Uterus (tissue), 4 donors: ENCODE measurements around the gene COMMD4. TPM values are rescaled to one million over a fixed set of nuclear protein-coding genes. Genes with fewer than 3 reads are reported as not detected.
"Not testable (repeated sequence)": the region's sequence is repeated elsewhere in the genome, so short reads cannot be mapped to it uniquely, and the experiment has no call there.

ENCODE experiments used
- DNase-seq, 2 donors: peaks; one replicate each; pipeline ENCODE4 v3.0.0-alpha.2; 2019 to 2020
- H3K27ac ChIP-seq, 2 donors: fragments of 200-600 bp; sonication (generic); 1 replicate in 1 of 2; 2 replicates in 1 of 2; pipeline ENCODE4 v1.5.1; 2016 to 2018
- H3K27me3 ChIP-seq, 2 donors: fragments of 200-600 bp; sonication (generic); one replicate each; pipeline ENCODE4 v1.5.1; 2018 to 2019; ENCODE audit warnings: control low read depth in 1 of 2
- H3K36me3 ChIP-seq, 2 donors: fragments of 200-600 bp; sonication (generic); one replicate each; pipeline ENCODE4 v1.5.1; 2019; ENCODE audit warnings: control low read depth in 1 of 2
- H3K4me1 ChIP-seq, 2 donors: fragments of 200-600 bp; sonication (generic); one replicate each; pipeline ENCODE4 v1.5.1; 2018 to 2019; ENCODE audit warnings: control low read depth in 1 of 2
- H3K4me3 ChIP-seq, 2 donors: fragments of 200-600 bp; sonication (generic); 1 replicate in 1 of 2; 2 replicates in 1 of 2; pipeline ENCODE4 v1.5.1; 2018 to 2019; ENCODE audit warnings: mild to moderate bottlenecking in 1 of 2
- H3K9me3 ChIP-seq, 2 donors: fragments of 200-600 bp; sonication (generic); one replicate each; pipeline ENCODE4 v1.5.1; 2019; ENCODE audit warnings: control low read depth in 1 of 2
- POLR2A ChIP-seq, 2 donors: fragments of 450-650 bp; IDR thresholded peaks; one replicate each; pipeline ENCODE4 v1.6.1; 2016; ENCODE audit warnings: antibody characterized with exemption in 2 of 2, mild to moderate bottlenecking in 1 of 2, moderate library complexity in 1 of 2
- intact Hi-C: fragments of 100-400 bp; cut with DNase I; formaldehyde crosslinking; loops from one replicate; pipeline ENCODE4 v1.15.1; 2023; ENCODE audit warnings: low total_unique reads
- total RNA-seq, 4 donors: library from RNA; depleted of rRNA in 3 of 4; stranded (reverse); fragments of >200 nt in 3 of 4; gene quantifications; one replicate each; pipeline versions ENCODE4 v1.1.0 to v1.2.4, GENCODE V29; 2014 to 2023
- TF ChIP-seq, protein P1 (sequence below), 4 experiments: fragments of 200-600 bp in 2 of 4; fragments of 450-650 bp in 2 of 4; sonication (generic) in 2 of 4; IDR thresholded peaks; one replicate each; pipeline ENCODE4 v1.5.1; 2016 to 2019; ENCODE audit warnings: antibody characterized with exemption in 4 of 4, mild to moderate bottlenecking in 2 of 4, moderate library complexity in 1 of 4
- donor health status: DM: yes; HTN: yes; CAD: no.

The COMMD4 gene
- total RNA-seq, 4 donors from 2014 or later = 29.9 to 53.0 (median 37.9) TPM

DNA sequence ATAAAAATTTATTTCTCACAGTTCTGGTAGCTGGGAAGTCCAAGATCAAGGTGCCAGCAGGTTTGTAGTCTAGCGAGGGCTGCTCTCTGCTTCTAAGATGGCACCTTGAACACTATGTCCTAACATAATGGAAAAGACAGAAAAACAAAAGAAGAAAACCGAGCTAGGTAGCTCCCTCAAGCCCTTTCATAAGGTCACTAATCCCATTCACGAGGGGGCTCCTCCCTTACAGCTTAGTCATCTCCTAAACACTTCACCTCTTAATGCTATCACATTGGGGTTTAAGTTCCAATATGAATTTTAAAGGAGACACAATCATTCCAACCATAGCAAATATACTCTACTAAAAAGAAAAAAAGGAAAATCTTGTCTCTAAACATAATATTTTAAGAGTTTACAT, 29.7 kb upstream of the COMMD4 start:
- no peak for DNase-seq
- no peak overlapping the region for H3K4me3 ChIP-seq
- TF ChIP-seq POLR2A (IDR thresholded peaks at IDR 0.05) = no peak
- TF ChIP-seq, protein P1, sequence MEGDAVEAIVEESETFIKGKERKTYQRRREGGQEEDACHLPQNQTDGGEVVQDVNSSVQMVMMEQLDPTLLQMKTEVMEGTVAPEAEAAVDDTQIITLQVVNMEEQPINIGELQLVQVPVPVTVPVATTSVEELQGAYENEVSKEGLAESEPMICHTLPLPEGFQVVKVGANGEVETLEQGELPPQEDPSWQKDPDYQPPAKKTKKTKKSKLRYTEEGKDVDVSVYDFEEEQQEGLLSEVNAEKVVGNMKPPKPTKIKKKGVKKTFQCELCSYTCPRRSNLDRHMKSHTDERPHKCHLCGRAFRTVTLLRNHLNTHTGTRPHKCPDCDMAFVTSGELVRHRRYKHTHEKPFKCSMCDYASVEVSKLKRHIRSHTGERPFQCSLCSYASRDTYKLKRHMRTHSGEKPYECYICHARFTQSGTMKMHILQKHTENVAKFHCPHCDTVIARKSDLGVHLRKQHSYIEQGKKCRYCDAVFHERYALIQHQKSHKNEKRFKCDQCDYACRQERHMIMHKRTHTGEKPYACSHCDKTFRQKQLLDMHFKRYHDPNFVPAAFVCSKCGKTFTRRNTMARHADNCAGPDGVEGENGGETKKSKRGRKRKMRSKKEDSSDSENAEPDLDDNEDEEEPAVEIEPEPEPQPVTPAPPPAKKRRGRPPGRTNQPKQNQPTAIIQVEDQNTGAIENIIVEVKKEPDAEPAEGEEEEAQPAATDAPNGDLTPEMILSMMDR (IDR thresholded peaks at IDR 0.05) = no peak
- H3K27ac ChIP-seq = no peak overlapping the region
- H3K4me1 ChIP-seq = no peaks in the 10 kb centered on the region
- no peaks in the 10 kb centered on the region for H3K9me3 ChIP-seq
- no peaks in the 10 kb centered on the region for H3K36me3 ChIP-seq
- H3K27me3 ChIP-seq = no peaks in the 10 kb centered on the region
- intact Hi-C loops = no loop called here

DNA sequence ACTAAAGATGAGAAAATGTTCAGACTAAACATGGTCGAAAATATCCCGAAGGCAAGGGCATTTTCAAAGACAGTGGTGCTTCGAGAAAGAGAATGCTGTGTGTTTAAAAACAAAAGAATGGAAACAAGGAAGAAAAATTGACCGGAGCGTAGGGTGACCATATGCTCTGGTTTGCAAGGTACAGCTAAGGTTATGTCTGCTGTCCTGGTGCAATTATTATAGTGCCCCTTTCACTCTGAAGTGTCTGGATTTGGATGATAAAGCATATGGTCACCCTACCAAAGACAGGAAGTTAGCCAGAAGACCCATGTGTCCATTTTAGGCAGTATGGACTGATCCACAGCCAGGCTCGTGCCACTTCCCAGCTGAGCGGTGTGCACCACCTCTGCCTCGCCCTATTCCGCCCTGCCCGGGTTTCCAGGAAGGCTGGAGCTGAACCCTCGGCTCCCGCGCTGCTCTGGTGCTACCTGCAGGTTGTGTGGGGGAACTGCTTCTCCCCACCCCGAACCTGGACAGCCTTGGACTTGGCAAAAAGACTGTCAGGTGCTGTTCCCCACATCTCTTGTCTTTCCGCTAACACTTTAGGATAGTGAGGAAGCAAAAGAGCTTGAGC, 28.0 kb upstream of the COMMD4 start:
- no peak for TF ChIP-seq POLR2A (IDR thresholded peaks at IDR 0.05)
- TF ChIP-seq, protein P1 (IDR thresholded peaks at IDR 0.05) = no peak
- H3K36me3 ChIP-seq = no peaks in the 10 kb centered on the region
- H3K27me3 ChIP-seq = no peaks in the 10 kb centered on the region
- H3K4me3 ChIP-seq = no peak overlapping the region
- intact Hi-C loops = no loop called here
- no peaks in the 10 kb centered on the region for H3K4me1 ChIP-seq
- H3K27ac ChIP-seq = no peak overlapping the region
- no peaks in the 10 kb centered on the region for H3K9me3 ChIP-seq
- DNase-seq = no peak

DNA sequence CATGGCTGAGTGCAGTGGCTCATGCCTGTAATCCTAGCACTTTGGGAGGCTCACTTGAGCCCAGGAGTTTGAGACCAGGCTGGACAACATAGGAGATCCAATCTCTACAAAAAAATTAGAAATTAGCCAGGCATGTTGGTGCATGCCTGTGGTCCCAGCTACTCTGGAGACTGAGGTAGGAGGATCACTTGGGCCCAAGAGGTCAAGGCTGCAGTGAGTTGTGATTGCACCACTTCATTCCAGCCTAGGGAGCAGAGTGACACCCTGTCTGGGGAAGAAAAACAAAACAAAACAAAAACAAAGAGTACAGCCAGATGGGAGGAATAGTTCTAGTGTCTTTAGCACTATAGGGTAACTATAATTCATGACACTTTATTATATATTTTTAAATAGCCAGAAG, 26.2 kb upstream of the COMMD4 start:
- Histone ChIP-seq H3K27me3 (no peaks in the 10 kb centered on the region), H3K4me1 (no peaks in the 10 kb centered on the region), H3K9me3 (no peaks in the 10 kb centered on the region), H3K27ac (no peak overlapping the region), H3K36me3 (no peaks in the 10 kb centered on the region), H3K4me3 (no peak overlapping the region)
- intact Hi-C loops = no loop called here
- TF ChIP-seq, protein P1 (IDR thresholded peaks at IDR 0.05) = no peak
- no peak for TF ChIP-seq POLR2A (IDR thresholded peaks at IDR 0.05)
- no peak for DNase-seq

DNA sequence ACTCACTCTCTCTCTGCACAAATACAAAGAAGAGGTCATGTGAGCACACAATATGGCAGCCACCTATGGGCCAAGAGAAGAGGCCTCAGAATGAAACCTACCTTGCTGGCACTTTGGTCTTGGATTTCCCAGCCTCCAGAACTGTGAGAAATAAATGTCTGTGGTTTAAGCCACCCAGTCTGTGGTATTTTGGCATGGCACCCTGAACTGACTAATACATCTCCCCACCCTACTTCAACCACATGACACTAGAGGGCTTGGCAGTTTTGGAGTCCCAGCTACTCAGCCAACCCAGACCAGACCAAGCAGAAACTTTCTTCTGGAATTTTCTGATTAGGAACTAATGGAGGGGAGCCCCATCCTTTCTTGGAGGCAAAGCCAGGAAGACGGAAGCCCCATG, 23.3 kb upstream of the COMMD4 start:
- intact Hi-C loops, H3K36me3 ChIP-seq, DNase-seq, H3K4me3 ChIP-seq, H3K27me3 ChIP-seq, H3K4me1 ChIP-seq, H3K9me3 ChIP-seq, H3K27ac ChIP-seq: not testable (repeated sequence)

DNA sequence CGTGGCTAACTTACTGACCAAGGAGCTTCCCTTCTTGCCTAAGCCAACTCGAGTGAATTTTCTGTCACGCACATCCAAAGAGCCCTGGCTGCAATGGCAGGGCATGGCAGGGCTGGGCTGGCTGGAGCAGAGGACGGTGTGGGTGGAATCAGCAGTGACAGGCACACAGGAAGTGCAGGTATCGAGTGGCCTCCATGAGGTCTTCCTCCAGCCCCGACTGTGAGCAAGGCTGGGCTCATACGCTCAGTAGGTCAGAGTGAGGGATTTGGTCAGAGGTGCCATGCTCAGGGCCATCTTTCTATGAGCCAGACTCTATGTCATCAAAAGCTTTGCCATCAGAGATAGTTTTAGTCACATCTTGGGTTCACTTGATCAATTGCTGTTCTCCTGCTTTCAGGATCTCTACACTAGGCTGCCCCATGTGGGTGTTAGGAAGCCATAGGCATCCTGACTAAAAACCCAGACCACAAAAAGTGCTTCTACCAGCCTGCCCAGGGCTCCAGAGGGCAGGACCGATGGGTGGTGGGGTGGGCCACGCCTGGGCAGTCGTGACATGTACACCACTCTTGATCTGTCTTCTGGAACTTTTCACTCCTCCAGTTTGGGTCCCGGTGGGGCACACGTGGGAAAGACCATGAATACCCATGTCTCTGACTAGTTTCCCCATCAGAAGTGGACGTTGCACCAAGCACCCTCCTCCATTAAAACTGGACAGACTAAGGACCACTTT, 22.6 kb upstream of the COMMD4 start:
- no peak overlapping the region for H3K27ac ChIP-seq
- H3K36me3 ChIP-seq = no peaks in the 10 kb centered on the region
- H3K4me3 ChIP-seq = no peak overlapping the region
- no peaks in the 10 kb centered on the region for H3K27me3 ChIP-seq
- no peak for DNase-seq
- H3K4me1 ChIP-seq = no peaks in the 10 kb centered on the region
- no peak for TF ChIP-seq POLR2A (IDR thresholded peaks at IDR 0.05)
- TF ChIP-seq, protein P1 (IDR thresholded peaks at IDR 0.05) = no peak
- H3K9me3 ChIP-seq = no peaks in the 10 kb centered on the region
- intact Hi-C loops = no loop called here
